Bronchial epithelial cell (primary cell): ENCODE data around the gene PERCC1. TPM values are rescaled to one million over a fixed set of nuclear protein-coding genes. Genes with fewer than 3 reads are reported as not detected.

Source experiments
- DNase-seq: peaks from one replicate; pipeline ENCODE4 v3.0.0-alpha.2; 2010; ENCODE audit warnings: low read depth
- FAIRE-seq: peaks from 2 replicates; lab custom pipeline; 2011; peaks lifted over from hg19 to GRCh38; lab: Jason Lieb, UNC
- H3K27me3 ChIP-seq: 2 replicates; pipeline ENCODE4 v1.5.1; 2011; ENCODE audit warnings: low read length; ENCODE audit not compliant: control insufficient read depth, insufficient read depth
- H3K36me3 ChIP-seq: 2 replicates; pipeline ENCODE4 v1.5.1; 2011; ENCODE audit warnings: low read length; ENCODE audit not compliant: control insufficient read depth, insufficient read depth
- H3K4me3 ChIP-seq: 2 replicates; pipeline ENCODE4 v1.5.1; 2011; ENCODE audit warnings: mild to moderate bottlenecking, low read depth, low read length, control low read depth
- CTCF ChIP-seq: IDR thresholded peaks from 2 replicates; pipeline ENCODE4 v1.5.1; 2011; ENCODE audit warnings: mild to moderate bottlenecking, moderate library complexity, low read length, control low read depth, inconsistent platforms; ENCODE audit not compliant: insufficient read depth, severe bottlenecking
- total RNA-seq: library from RNA; depleted of rRNA; stranded (reverse); fragments of >200 nt; gene quantifications from 2 replicates; pipeline ENCODE4 v1.2.1, GENCODE V29; 2014

The PERCC1 gene
- total RNA-seq, 1 donor from 2014 or later: not detected

DNA sequence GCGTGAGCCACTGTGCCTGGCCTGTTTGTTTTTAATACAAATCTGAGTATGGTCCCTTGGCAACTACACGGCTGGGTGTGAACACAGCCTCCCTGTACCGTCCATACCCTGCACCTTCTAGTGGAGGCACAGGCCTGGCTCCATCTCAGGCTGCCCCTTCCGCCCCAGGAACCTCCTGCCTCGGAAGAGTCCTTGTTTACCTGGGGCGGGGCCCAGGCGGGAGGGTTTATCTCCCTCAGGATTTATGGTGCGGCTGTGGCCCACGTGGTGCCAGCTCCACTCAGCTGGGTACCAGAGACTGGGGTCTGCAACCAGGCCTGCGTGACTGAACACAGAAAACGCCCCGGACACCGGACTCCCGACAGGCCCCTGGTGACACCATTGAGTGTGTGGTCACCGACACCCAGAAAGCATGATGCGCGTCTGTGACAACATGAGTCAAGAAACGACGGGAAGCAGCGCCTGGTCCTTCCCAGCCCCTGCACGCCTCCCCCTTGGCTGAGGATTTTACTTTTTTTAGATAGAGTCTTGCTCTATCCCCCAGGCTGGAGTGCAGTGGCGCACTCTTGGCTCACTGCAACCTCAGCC, 35.3 kb upstream of the PERCC1 start:
- no peak overlapping the region for H3K4me3 ChIP-seq
- no peaks in the 10 kb centered on the region for H3K27me3 ChIP-seq
- no peak for DNase-seq
- H3K36me3 ChIP-seq: peaks cover 1% of the 10 kb centered on the region
- no peak for FAIRE-seq
- no peak for TF ChIP-seq CTCF

GRCh38 chr16:1397779-1398178, 33.1 kb upstream of the PERCC1 start:
- H3K27me3 ChIP-seq: no peaks in the 10 kb centered on the region
- FAIRE-seq: no peak
- DNase-seq: no peak
- no peak overlapping the region for H3K4me3 ChIP-seq
- H3K36me3 ChIP-seq: peaks cover 6% of the 10 kb centered on the region
- TF ChIP-seq CTCF: no peak

- no peaks in the 10 kb centered on the region for H3K27me3 ChIP-seq
- TF ChIP-seq CTCF: no peak
- FAIRE-seq: no peak
- H3K4me3 ChIP-seq: no peak overlapping the region
- no peak for DNase-seq
- peaks cover 6% of the 10 kb centered on the region for H3K36me3 ChIP-seq
Measured at GRCh38 chr16:1398351-1398750, 32.5 kb upstream of the PERCC1 start.

DNA sequence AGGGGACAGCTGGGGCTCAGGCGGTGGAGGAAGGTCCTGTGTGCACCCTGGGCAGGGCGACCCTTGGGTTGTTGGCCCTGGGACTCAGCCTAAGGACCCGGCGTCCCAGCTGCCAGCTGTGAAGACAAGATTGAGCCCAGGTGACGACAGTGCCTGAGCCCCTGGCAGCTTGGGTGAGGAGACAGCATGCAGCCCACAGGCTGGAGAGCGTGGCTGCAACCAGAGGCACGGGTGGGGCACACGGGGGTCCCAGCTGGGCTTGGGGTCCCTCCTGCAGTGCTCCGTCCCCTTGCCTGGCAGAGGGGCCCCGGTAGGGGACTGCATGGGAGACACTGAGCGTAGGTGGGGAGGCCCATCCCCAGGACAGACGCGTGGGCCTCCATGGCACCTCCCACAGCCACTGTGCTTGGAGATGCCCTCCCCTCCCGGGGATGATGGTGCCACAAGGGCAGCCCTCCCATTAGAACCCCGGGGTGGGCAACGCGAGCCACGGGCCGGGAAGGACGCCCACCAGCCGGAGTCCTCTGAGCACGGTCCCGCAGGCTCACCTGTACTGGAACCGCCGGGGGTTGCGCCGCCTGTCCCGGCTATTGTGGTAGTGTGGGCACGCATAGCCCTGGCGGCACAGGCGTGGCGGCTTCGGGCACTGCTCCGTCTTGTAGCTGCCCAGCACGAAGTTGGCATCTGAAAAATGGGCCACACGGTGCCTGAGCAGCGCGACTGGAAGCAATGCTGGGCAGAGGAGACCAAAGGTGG, 31.9 kb upstream of the PERCC1 start:
- no peak for TF ChIP-seq CTCF
- DNase-seq (no peak), FAIRE-seq (no peak)
- Histone ChIP-seq H3K27me3 (no peaks in the 10 kb centered on the region), H3K36me3 (peaks cover 5% of the 10 kb centered on the region), H3K4me3 (no peak overlapping the region)

GRCh38 chr16:1401061-1401757, 29.7 kb upstream of the PERCC1 start:
- DNase-seq (no peak), FAIRE-seq (no peak)
- Histone ChIP-seq H3K27me3 (no peaks in the 10 kb centered on the region), H3K4me3 (no peak overlapping the region), H3K36me3 (peaks cover 5% of the 10 kb centered on the region)
- no peak for TF ChIP-seq CTCF
